Type B pancreatic cell (in vitro differentiated cells): ENCODE measurements around the gene TUBGCP3. TPM values are rescaled to one million over a fixed set of nuclear protein-coding genes. Genes with fewer than 3 reads are reported as not detected.

Experiments used
- DNase-seq: peaks from one replicate; pipeline ENCODE4 v3.0.0; 2021; ENCODE audit warnings: mixed read lengths; ENCODE audit not compliant: unreplicated experiment; ENCODE audit errors: extremely low spot score
- H3K27ac Mint-ChIP-seq: 2 replicates; pipeline ENCODE4 v1.8.0; 2021; ENCODE audit warnings: mild to moderate bottlenecking, mixed read lengths
- H3K27me3 Mint-ChIP-seq: 2 replicates; pipeline ENCODE4 v1.8.0; 2021; ENCODE audit warnings: mixed read lengths
- H3K36me3 Mint-ChIP-seq: 2 replicates; pipeline ENCODE4 v1.8.0; 2021; ENCODE audit warnings: mixed read lengths
- H3K4me1 Mint-ChIP-seq: one replicate; pipeline ENCODE4 v1.8.0; 2021; ENCODE audit warnings: mixed read lengths; ENCODE audit not compliant: unreplicated experiment
- H3K4me3 Mint-ChIP-seq: 2 replicates; pipeline ENCODE4 v1.8.0; 2021; ENCODE audit warnings: mild to moderate bottlenecking, mixed read lengths
- H3K9me3 Mint-ChIP-seq: 2 replicates; pipeline ENCODE4 v1.8.0; 2021; ENCODE audit warnings: mixed read lengths
- total RNA-seq: library from RNA; stranded (reverse); gene quantifications from 2 replicates; pipeline ENCODE4 v1.2.1, GENCODE V29; 2021; ENCODE audit warnings: low replicate concordance
- TF ChIP-seq, protein P1 (sequence below): fragments of 200-600 bp; sonication (generic); conservative IDR thresholded peaks from 2 replicates; pipeline ENCODE4 v1.5.0; 2021; ENCODE audit warnings: antibody characterized with exemption, mild to moderate bottlenecking

The TUBGCP3 gene
- total RNA-seq, 1 donor from 2014 or later, result 34.0 TPM

DNA sequence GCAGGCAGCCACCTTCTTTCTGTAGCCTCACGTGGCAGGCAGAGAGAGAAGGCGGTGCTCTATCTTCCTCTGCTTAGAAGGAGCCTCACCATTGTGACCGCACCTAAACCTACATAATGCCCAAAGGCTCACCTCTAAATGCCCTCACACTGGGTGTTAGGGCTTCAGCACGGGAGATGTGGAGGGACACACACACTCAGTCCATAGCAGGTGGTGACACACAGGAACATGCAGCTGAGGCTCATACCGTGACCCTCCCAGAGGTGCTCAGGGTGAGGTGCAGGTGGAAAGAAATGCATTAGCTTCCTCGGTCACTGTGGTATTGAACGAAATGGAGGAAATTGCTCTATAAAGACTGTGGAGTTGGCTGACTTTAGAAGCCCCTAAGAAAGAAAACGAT is 37.7 kb upstream of the TUBGCP3 start:
- Mint-ChIP-seq H3K4me1 (no peaks in the 10 kb centered on the region), H3K9me3 (no peaks in the 10 kb centered on the region), H3K27ac (no peak overlapping the region), H3K36me3 (no peaks in the 10 kb centered on the region), H3K27me3 (peaks cover 22% of the 10 kb centered on the region), H3K4me3 (no peak overlapping the region)
- DNase-seq, result no peak
- TF ChIP-seq, protein P1, sequence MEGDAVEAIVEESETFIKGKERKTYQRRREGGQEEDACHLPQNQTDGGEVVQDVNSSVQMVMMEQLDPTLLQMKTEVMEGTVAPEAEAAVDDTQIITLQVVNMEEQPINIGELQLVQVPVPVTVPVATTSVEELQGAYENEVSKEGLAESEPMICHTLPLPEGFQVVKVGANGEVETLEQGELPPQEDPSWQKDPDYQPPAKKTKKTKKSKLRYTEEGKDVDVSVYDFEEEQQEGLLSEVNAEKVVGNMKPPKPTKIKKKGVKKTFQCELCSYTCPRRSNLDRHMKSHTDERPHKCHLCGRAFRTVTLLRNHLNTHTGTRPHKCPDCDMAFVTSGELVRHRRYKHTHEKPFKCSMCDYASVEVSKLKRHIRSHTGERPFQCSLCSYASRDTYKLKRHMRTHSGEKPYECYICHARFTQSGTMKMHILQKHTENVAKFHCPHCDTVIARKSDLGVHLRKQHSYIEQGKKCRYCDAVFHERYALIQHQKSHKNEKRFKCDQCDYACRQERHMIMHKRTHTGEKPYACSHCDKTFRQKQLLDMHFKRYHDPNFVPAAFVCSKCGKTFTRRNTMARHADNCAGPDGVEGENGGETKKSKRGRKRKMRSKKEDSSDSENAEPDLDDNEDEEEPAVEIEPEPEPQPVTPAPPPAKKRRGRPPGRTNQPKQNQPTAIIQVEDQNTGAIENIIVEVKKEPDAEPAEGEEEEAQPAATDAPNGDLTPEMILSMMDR, result no peak

DNA sequence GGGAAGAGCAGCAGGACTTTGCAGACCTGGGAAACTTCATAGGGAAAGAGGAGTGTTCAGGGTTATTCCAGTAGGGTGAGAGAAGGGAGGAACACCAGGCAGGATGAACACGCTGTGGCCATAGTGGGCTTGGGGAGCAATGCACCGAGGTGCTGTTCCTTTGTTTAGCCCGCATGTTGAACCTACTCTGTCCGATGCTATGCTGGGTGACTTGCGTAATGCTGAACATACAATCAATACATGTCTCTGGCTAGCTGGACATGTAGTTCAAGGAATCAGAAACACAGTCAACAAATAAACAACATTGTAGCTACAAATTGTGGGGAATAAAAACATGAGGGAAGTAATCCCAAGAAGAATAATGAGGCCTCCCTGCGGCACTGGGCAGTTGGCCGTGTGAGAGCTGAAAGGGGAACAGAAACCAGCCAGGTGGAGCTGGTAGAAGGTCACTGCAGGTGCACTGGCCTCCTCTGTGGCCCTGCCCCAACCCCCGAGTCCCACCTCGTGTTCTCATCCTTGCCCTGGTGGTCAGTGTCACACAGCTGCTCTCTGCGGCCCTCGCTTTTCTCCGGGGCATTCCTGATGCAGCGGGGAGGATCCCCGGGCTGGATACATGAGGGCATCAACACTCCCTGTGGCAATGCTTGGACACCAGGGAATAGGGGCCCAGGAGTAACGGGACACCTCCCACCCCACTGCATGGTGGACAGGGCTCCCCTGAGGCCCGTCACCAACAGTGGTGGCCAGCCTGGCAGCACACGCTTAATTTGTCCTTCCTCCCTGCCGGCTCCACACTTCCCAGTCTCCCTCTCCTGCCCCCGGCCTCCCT is 36.9 kb upstream of the TUBGCP3 start:
- no peak overlapping the region for H3K27ac Mint-ChIP-seq
- peaks cover 3% of the 10 kb centered on the region for H3K4me1 Mint-ChIP-seq
- TF ChIP-seq, protein P1, result no peak
- no peak for DNase-seq
- no peak overlapping the region for H3K4me3 Mint-ChIP-seq
- no peaks in the 10 kb centered on the region for H3K9me3 Mint-ChIP-seq
- H3K27me3 Mint-ChIP-seq, result peaks cover 25% of the 10 kb centered on the region
- H3K36me3 Mint-ChIP-seq, result no peaks in the 10 kb centered on the region

DNA sequence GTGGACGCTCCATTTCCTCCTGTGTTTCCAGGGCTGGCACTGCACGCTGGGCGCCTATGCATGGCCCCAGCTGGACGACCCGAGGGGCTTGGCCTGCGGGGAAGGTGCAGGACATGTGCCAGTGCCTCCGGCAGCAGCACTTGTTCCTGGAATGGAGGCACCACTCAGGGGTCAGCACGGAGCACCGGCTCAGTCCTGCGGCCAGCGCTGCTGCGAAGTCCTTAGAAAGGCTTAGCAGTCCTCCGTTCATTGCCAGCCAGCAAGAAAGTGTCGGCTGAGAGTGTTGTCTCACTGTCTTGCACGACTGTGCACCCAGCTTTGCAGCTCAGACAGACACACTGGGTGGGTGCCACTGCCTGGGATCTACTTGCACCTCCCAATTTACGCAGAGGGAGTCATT is 36.1 kb upstream of the TUBGCP3 start:
- Mint-ChIP-seq H3K4me1 (peaks cover 4% of the 10 kb centered on the region), H3K27ac (no peak overlapping the region)

DNA sequence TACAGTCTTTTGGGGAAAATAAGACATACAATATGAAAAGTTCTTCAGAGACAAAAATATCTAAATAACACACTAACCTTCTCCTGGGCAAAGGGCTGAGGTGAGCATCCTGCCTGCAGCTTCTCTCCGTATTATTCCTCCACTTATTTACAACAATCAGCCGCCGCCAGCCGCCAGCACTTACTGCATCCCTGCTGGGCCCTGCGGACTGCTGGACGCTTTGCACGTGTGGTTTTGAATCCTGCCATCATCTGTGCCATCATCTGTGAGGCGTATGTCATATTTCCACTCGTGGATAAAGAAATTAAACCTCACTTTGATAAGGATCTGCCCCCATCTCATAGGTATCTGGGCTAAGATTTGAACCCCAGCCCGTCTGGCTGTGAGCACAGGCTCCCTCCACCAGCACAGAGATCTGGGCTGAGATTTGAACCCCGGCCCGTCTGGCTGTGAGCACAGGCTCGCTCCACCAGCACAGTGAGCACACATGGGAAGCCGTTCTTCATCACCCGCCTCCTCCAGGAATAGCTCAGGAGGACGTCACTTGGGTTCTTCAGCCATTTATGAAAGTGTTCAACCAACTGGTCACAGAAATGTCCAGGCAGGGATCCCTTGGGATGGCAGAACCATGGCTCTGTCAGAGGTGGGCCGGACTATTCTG is 35.2 kb upstream of the TUBGCP3 start:
- TF ChIP-seq, protein P1, result no peak
- no peaks in the 10 kb centered on the region for H3K9me3 Mint-ChIP-seq
- DNase-seq, result no peak
- H3K36me3 Mint-ChIP-seq, result no peaks in the 10 kb centered on the region
- no peak overlapping the region for H3K4me3 Mint-ChIP-seq
- peaks cover 4% of the 10 kb centered on the region for H3K4me1 Mint-ChIP-seq
- no peak overlapping the region for H3K27ac Mint-ChIP-seq
- H3K27me3 Mint-ChIP-seq, result peaks cover 26% of the 10 kb centered on the region

More for the DNA sequence above, 36.1 kb upstream of the TUBGCP3 start:
- peaks cover 26% of the 10 kb centered on the region for H3K27me3 Mint-ChIP-seq
- no peak overlapping the region for H3K4me3 Mint-ChIP-seq
- no peak for DNase-seq
- H3K36me3 Mint-ChIP-seq, result no peaks in the 10 kb centered on the region
- TF ChIP-seq, protein P1, result no peak
- no peaks in the 10 kb centered on the region for H3K9me3 Mint-ChIP-seq

DNA sequence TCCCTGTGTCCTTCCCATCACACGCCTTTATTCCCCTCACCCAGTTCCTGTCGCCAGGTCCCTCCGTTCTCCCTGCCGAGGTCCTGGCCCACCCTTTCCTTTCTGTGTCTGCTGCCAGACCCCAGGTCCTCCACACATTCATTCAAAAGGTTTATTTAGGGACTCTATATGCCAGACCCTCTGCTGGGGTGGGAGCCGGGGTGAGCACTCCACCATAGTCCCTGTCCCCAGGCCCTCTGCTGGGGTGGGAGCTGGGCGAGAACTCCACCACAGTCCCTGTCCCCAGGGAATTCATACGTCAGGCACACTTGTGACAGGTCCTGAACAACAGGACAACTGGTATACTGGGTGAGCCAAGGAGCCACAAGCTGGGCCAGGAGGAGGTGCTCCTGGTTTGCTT is 34.4 kb upstream of the TUBGCP3 start:
- Mint-ChIP-seq H3K36me3 (no peaks in the 10 kb centered on the region), H3K9me3 (no peaks in the 10 kb centered on the region), H3K4me1 (peaks cover 4% of the 10 kb centered on the region), H3K27ac (no peak overlapping the region), H3K27me3 (peaks cover 26% of the 10 kb centered on the region), H3K4me3 (no peak overlapping the region)
- TF ChIP-seq, protein P1, result no peak
- DNase-seq, result no peak
